GM21786 (cell line): ENCODE data around the gene EBF3.

ENCODE experiments used
- ATAC-seq: cut with Tn5 transposase; IDR thresholded peaks from one replicate; pipeline ENCODE4 v1.9.1; 2021; ENCODE audit not compliant: unreplicated experiment

The EBF3 gene

GRCh38 chr10:129945526-129945925 lies 18.5 kb downstream of the EBF3 start:
- no peak for ATAC-seq

- ATAC-seq: no peak
Observed at GRCh38 chr10:129945064-129945463, 19.0 kb downstream of the EBF3 start.

GRCh38 chr10:129944456-129944855 lies 19.6 kb downstream of the EBF3 start:
- no peak for ATAC-seq

GRCh38 chr10:129942936-129943715 lies 20.9 kb downstream of the EBF3 start:
- ATAC-seq: no peak

- no peak for ATAC-seq
Observed at GRCh38 chr10:129942391-129942790, 21.7 kb downstream of the EBF3 start.

GRCh38 chr10:129942019-129942277 lies 22.1 kb downstream of the EBF3 start:
- no peak for ATAC-seq

GRCh38 chr10:129941199-129942018 lies 22.7 kb downstream of the EBF3 start:
- ATAC-seq: no peak

GRCh38 chr10:129940617-129941198 lies 23.4 kb downstream of the EBF3 start:
- no peak for ATAC-seq

GRCh38 chr10:129939416-129940275 lies 24.4 kb downstream of the EBF3 start:
- ATAC-seq: no peak

- ATAC-seq: no peak
Observed at GRCh38 chr10:129938460-129938859, 25.6 kb downstream of the EBF3 start.

- ATAC-seq: no peak
Observed at GRCh38 chr10:129937351-129937751, 26.7 kb downstream of the EBF3 start.

- no peak for ATAC-seq
Observed at GRCh38 chr10:129936923-129937300, 27.2 kb downstream of the EBF3 start.

- ATAC-seq: no peak
Observed at GRCh38 chr10:129936266-129936922, 27.7 kb downstream of the EBF3 start.

GRCh38 chr10:129935867-129936152 lies 28.3 kb downstream of the EBF3 start:
- no peak for ATAC-seq

GRCh38 chr10:129935102-129935866 lies 28.8 kb downstream of the EBF3 start:
- ATAC-seq: no peak

GRCh38 chr10:129934196-129934925 lies 29.7 kb downstream of the EBF3 start:
- ATAC-seq: no peak

GRCh38 chr10:129933456-129934092 lies 30.5 kb downstream of the EBF3 start:
- no peak for ATAC-seq

GRCh38 chr10:129932751-129933433 lies 31.2 kb downstream of the EBF3 start:
- ATAC-seq: no peak
